ENCODE measurements around the gene MTCH1.
"Not testable (repeated sequence)": the region's sequence is repeated elsewhere in the genome, so short reads cannot be mapped to it uniquely, and the experiment has no call there.

MTCH1 gene

GRCh38 chr6:36954262-36954931 lies 31.6 kb downstream of the MTCH1 start, which contains the start of gene PI16:
PI16 (plus strand) TSS chr6:36954738; CDS start chr6:36954761, 23 bp downstream.
- DNase-seq (ENCODE audit: low read depth in 4 of 4, low spot score in 1 of 4), result no peak

GRCh38 chr6:36953931-36954261 lies 32.1 kb downstream of the MTCH1 start:
- DNase-seq (ENCODE audit: low read depth in 4 of 4, low spot score in 1 of 4), result no peak

- DNase-seq (ENCODE audit: low read depth in 4 of 4, low spot score in 1 of 4), result no peak
Measured at GRCh38 chr6:36949636-36950035, 36.4 kb downstream of the MTCH1 start.

GRCh38 chr6:36949076-36949475 lies 36.9 kb downstream of the MTCH1 start:
- DNase-seq (ENCODE audit: low read depth in 4 of 4, low spot score in 1 of 4), result not testable (repeated sequence)

- no peak for DNase-seq (ENCODE audit: low read depth in 4 of 4, low spot score in 1 of 4)
Measured at GRCh38 chr6:36947570-36948351, 38.2 kb downstream of the MTCH1 start.

GRCh38 chr6:36946526-36946925 lies 39.5 kb downstream of the MTCH1 start:
- no peak for DNase-seq (ENCODE audit: low read depth in 4 of 4, low spot score in 1 of 4)

GRCh38 chr6:36945301-36945700 lies 40.7 kb downstream of the MTCH1 start:
- DNase-seq (ENCODE audit: low read depth in 4 of 4, low spot score in 1 of 4), result no peak

GRCh38 chr6:36944650-36945049 lies 41.3 kb downstream of the MTCH1 start:
- DNase-seq (ENCODE audit: low read depth in 4 of 4, low spot score in 1 of 4), result no peak

GRCh38 chr6:36942329-36942728 lies 43.7 kb downstream of the MTCH1 start:
- not testable (repeated sequence) for DNase-seq (ENCODE audit: low read depth in 4 of 4, low spot score in 1 of 4)

GRCh38 chr6:36941561-36941960 lies 44.4 kb downstream of the MTCH1 start:
- DNase-seq (ENCODE audit: low read depth in 4 of 4, low spot score in 1 of 4), result not testable (repeated sequence)

- no peak for DNase-seq (ENCODE audit: low read depth in 4 of 4, low spot score in 1 of 4)
Measured at GRCh38 chr6:36940027-36940426, 46.0 kb downstream of the MTCH1 start.

GRCh38 chr6:36939005-36939404 lies 47.0 kb downstream of the MTCH1 start:
- not testable (repeated sequence) for DNase-seq (ENCODE audit: low read depth in 4 of 4, low spot score in 1 of 4)

- no peak for DNase-seq (ENCODE audit: low read depth in 4 of 4, low spot score in 1 of 4)
Measured at GRCh38 chr6:36938536-36938935, 47.5 kb downstream of the MTCH1 start.

- DNase-seq (ENCODE audit: low read depth in 4 of 4, low spot score in 1 of 4), result no peak
Measured at GRCh38 chr6:36937896-36938295, 48.1 kb downstream of the MTCH1 start.

GRCh38 chr6:36936824-36937223 lies 49.2 kb downstream of the MTCH1 start:
- DNase-seq (ENCODE audit: low read depth in 4 of 4, low spot score in 1 of 4), result no peak

- no peak for DNase-seq (ENCODE audit: low read depth in 4 of 4, low spot score in 1 of 4)
Measured at GRCh38 chr6:36934901-36935300, 51.1 kb downstream of the MTCH1 start.

- DNase-seq (ENCODE audit: low read depth in 4 of 4, low spot score in 1 of 4), result no peak
Measured at GRCh38 chr6:36933519-36933918, 52.5 kb downstream of the MTCH1 start.

GRCh38 chr6:36933102-36933501 lies 52.9 kb downstream of the MTCH1 start:
- DNase-seq (ENCODE audit: low read depth in 4 of 4, low spot score in 1 of 4), result no peak

GRCh38 chr6:36930483-36930882 lies 55.5 kb downstream of the MTCH1 start:
- DNase-seq (ENCODE audit: low read depth in 4 of 4, low spot score in 1 of 4), result no peak

GRCh38 chr6:36929607-36930006 lies 56.4 kb downstream of the MTCH1 start:
- no peak for DNase-seq (ENCODE audit: low read depth in 4 of 4, low spot score in 1 of 4)

GRCh38 chr6:36929152-36929551 lies 56.8 kb downstream of the MTCH1 start:
- no peak for DNase-seq (ENCODE audit: low read depth in 4 of 4, low spot score in 1 of 4)

GRCh38 chr6:36928547-36928918 lies 57.5 kb downstream of the MTCH1 start:
- no peak for DNase-seq (ENCODE audit: low read depth in 4 of 4, low spot score in 1 of 4)
